Neural progenitor cell (in vitro differentiated cells): ENCODE measurements around the gene EVI5L.

Experiments
- EZH2 ChIP-seq: fragments of 200-600 bp; sonication (generic); IDR thresholded peaks from 2 replicates; pipeline ENCODE4 v1.6.1; 2017; ENCODE audit warnings: antibody characterized with exemption, mild to moderate bottlenecking, moderate library complexity
- TF ChIP-seq, protein P1 (sequence below): fragments of 200-600 bp; sonication (generic); IDR thresholded peaks from 2 replicates; pipeline ENCODE4 v1.5.1; 2017; ENCODE audit warnings: antibody characterized with exemption, mild to moderate bottlenecking

DNA sequence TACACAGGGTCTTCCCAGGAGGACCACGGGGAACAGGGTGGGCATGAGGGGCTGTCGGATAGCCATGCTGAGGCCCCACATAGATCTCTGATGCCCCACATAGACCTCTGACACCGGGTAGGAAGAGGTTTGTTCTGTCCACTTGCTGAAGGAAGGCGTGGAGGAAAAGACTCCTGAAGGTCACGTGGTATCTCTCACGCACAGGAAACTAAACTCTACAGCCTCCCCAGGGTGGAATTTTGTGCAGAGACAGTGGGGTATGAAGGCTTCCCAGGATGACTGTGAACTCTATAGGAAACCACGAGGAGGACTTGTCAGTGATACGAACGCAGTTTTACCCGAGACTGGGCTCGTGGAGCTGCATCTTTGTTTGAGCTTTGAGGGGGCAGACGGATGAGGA is 2.8 kb downstream of the EVI5L start:
- TF ChIP-seq, protein P1, sequence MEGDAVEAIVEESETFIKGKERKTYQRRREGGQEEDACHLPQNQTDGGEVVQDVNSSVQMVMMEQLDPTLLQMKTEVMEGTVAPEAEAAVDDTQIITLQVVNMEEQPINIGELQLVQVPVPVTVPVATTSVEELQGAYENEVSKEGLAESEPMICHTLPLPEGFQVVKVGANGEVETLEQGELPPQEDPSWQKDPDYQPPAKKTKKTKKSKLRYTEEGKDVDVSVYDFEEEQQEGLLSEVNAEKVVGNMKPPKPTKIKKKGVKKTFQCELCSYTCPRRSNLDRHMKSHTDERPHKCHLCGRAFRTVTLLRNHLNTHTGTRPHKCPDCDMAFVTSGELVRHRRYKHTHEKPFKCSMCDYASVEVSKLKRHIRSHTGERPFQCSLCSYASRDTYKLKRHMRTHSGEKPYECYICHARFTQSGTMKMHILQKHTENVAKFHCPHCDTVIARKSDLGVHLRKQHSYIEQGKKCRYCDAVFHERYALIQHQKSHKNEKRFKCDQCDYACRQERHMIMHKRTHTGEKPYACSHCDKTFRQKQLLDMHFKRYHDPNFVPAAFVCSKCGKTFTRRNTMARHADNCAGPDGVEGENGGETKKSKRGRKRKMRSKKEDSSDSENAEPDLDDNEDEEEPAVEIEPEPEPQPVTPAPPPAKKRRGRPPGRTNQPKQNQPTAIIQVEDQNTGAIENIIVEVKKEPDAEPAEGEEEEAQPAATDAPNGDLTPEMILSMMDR = no peak
- TF ChIP-seq EZH2 = no peak
